K562 (cell line): ENCODE measurements around the gene TNFSF9. TPM values are rescaled to one million over a fixed set of nuclear protein-coding genes. Genes with fewer than 3 reads are reported as not detected.

Experiments used
- ADNP ChIP-seq: fragments of 200-800 bp; sonication (Bioruptor generic); IDR thresholded peaks from 2 replicates; pipeline ENCODE4 v1.6.1; 2016; ENCODE audit warnings: missing genetic modification characterization, missing compliant biosample characterization
- BMI1 ChIP-seq: fragments of 150-350 bp; IDR thresholded peaks from 2 replicates; pipeline ENCODE4 v1.6.1; 2014; ENCODE audit warnings: low read length
- CBFB ChIP-seq: sonication (generic); formaldehyde crosslinking; IDR thresholded peaks from 2 replicates; pipeline ENCODE4 v1.4.0; 2020; ENCODE audit warnings: mild to moderate bottlenecking, missing genetic modification reagents
- CBX3 ChIP-seq, 2 experiments: IDR thresholded peaks; 1 replicate in 1 of 2; 2 replicates in 1 of 2; pipeline ENCODE4 v1.6.1; 2012; ENCODE audit warnings: inconsistent platforms in 2 of 2, low read length in 2 of 2, borderline replicate concordance in 1 of 2, control low read depth in 1 of 2
- CEBPB ChIP-seq: fragments of 450-650 bp; IDR thresholded peaks from 2 replicates; pipeline ENCODE4 v1.6.1; 2016; ENCODE audit warnings: missing genetic modification characterization, missing compliant biosample characterization
- CREB5 ChIP-seq: fragments of 250-450 bp; sonication (Bioruptor Pico); IDR thresholded peaks from 2 replicates; pipeline ENCODE4 v1.5.0; 2020; ENCODE audit warnings: mild to moderate bottlenecking
- E2F3 ChIP-seq: fragments of 250-450 bp; sonication (Bioruptor Pico); IDR thresholded peaks from 2 replicates; pipeline ENCODE4 v1.4.0; 2020; ENCODE audit warnings: mild to moderate bottlenecking
- GTF2A2 ChIP-seq: IDR thresholded peaks from 2 replicates; pipeline ENCODE4 v1.6.1; 2016; ENCODE audit warnings: mild to moderate bottlenecking, missing genetic modification characterization, missing compliant biosample characterization
- HBP1 ChIP-seq: fragments of 450-650 bp; formaldehyde crosslinking; IDR thresholded peaks from 2 replicates; pipeline ENCODE4 v1.4.0; 2022; ENCODE audit warnings: missing genetic modification characterization
- HINFP ChIP-seq: fragments of 450-650 bp; conservative IDR thresholded peaks from 2 replicates; pipeline ENCODE4 v1.6.1; 2016; ENCODE audit warnings: missing genetic modification characterization, low read depth, mild to moderate bottlenecking, control low read depth, missing compliant biosample characterization
- MAZ ChIP-seq, 2 experiments: fragments of 450-650 bp in 1 of 2; sonication (generic) in 1 of 2; formaldehyde crosslinking; IDR thresholded peaks in 1 of 2; conservative IDR thresholded peaks in 1 of 2; 2 replicates each; pipeline versions ENCODE4 v1.4.0 to v1.5.0; 2020; ENCODE audit warnings: mild to moderate bottlenecking in 1 of 2, missing genetic modification reagents in 1 of 2
- SMAD2 ChIP-seq: fragments of 150-350 bp; IDR thresholded peaks from 2 replicates; pipeline ENCODE4 v1.6.1; 2014; ENCODE audit warnings: low read depth, mild to moderate bottlenecking, low read length
- TAF1 ChIP-seq: IDR thresholded peaks from 2 replicates; pipeline ENCODE4 v1.6.1; 2011; ENCODE audit warnings: mild to moderate bottlenecking, low read length, moderate library complexity; ENCODE audit not compliant: insufficient read depth, control insufficient read depth, severe bottlenecking; ENCODE audit errors: extremely low read depth
- XRCC3 ChIP-seq: fragments of 450-650 bp; IDR thresholded peaks from 2 replicates; pipeline ENCODE4 v1.6.1; 2017; ENCODE audit warnings: mild to moderate bottlenecking, moderate library complexity
- ZBTB5 ChIP-seq: fragments of 450-650 bp; IDR thresholded peaks from 2 replicates; pipeline ENCODE4 v1.6.1; 2017; ENCODE audit warnings: antibody characterized with exemption
- ZFP30 ChIP-seq: fragments of 250-450 bp; sonication (Bioruptor Pico); IDR thresholded peaks from 2 replicates; pipeline ENCODE4 v1.8.0; 2022; ENCODE audit warnings: moderate library complexity, mild to moderate bottlenecking, inconsistent platforms, borderline replicate concordance
- ZNF449 ChIP-seq: fragments of 250-450 bp; sonication (Bioruptor Pico); IDR thresholded peaks from 2 replicates; pipeline ENCODE4 v1.8.0; 2022; ENCODE audit warnings: moderate library complexity, mild to moderate bottlenecking, inconsistent platforms
- ZNF780A ChIP-seq: fragments of 250-450 bp; sonication (Bioruptor Pico); IDR thresholded peaks from 2 replicates; pipeline ENCODE4 v1.5.0; 2021; ENCODE audit warnings: mild to moderate bottlenecking
- ZSCAN32 ChIP-seq: fragments of 450-650 bp; formaldehyde crosslinking; IDR thresholded peaks from 2 replicates; pipeline ENCODE4 v1.4.0; 2020; ENCODE audit warnings: mild to moderate bottlenecking, moderate library complexity
- polyA plus RNA-seq, 8 experiments: library from polyadenylated mRNA; depleted of rRNA in 4 of 8; stranded (reverse) in 5 of 8; unstranded in 3 of 8; fragments of >200 nt; fragmentation: Nextera tagmentation in 2 of 8; fragmentation: Illumina TruSeq in 1 of 8; extraction: Ambion mirVana in 2 of 8; extraction: Trizol in 1 of 8; gene quantifications; 2 replicates each; pipeline versions ENCODE4 v1.2.1 to v1.2.3, GENCODE V29; 2011 to 2014; ENCODE audit warnings: inconsistent platforms in 1 of 8, missing spikeins in 1 of 8
- total RNA-seq, 7 experiments: library from RNA; depleted of rRNA in 6 of 7; stranded (reverse); fragments of >200 nt in 6 of 7; fragmentation: Illumina TruSeq in 2 of 7; extraction: Trizol in 2 of 7; gene quantifications; 2 replicates each; pipeline versions ENCODE4 v1.2.1 to v1.2.3, GENCODE V29; 2011 to 2021; ENCODE audit warnings: low replicate concordance in 1 of 7

TNFSF9 gene
- total and polyA plus RNA-seq, 9 of the 15 experiments (the other 6 are each of a cell fraction or from before 2014, with no cell fraction given): 1.4 to 17.9 (median 6.5) TPM

GRCh38 chr19:6530386-6531162, at the start of gene TNFSF9 (continued):
- TF ChIP-seq CBFB (CRISPR knock-in tag): no peak
- TF ChIP-seq CBX3 (IDR thresholded peaks at IDR 0.05; ENCODE audit: borderline replicate concordance in 1 of 2, low read length in 2 of 2): no peak
- peak in 1 of 2 experiments; percentile 64; a peak in 1 of 4 replicates for TF ChIP-seq MAZ (CRISPR knock-in tag; conservative IDR thresholded peaks at IDR 0.05 in 1 of 2, IDR thresholded peaks at IDR 0.05 in 1 of 2)
- TF ChIP-seq ADNP (tag): peak; percentile 68; the same call in 1 of the 2 replicates
- no peak for TF ChIP-seq SMAD2
- TF ChIP-seq ZBTB5: peak; percentile 61; the same call in 1 of the 2 replicates
- no peak for TF ChIP-seq HINFP (tag)
- no peak for TF ChIP-seq HBP1 (CRISPR knock-in tag)
- TF ChIP-seq ZSCAN32: no peak
- TF ChIP-seq ZFP30: no peak
- no peak for TF ChIP-seq ZNF780A
- peak; percentile 88 for TF ChIP-seq GTF2A2 (tag)
- TF ChIP-seq TAF1: peak; percentile 89
- no peak for TF ChIP-seq ZNF449 (CRISPR knock-in tag)
- TF ChIP-seq XRCC3: no peak
- no peak for TF ChIP-seq CEBPB (tag)
- TF ChIP-seq CREB5 (CRISPR knock-in tag): no peak
- no peak for TF ChIP-seq E2F3 (CRISPR knock-in tag)
- TF ChIP-seq BMI1: no peak
